NCI-H1694 treated with DMSO at 0.1 percent for 48 hours (cell line): ENCODE measurements around the gene SLC45A2.
A peak's percentile ranks its signal among the peaks of the same experiment; 100 is the strongest.
"Not testable (repeated sequence)": the region's sequence is repeated elsewhere in the genome, so short reads cannot be mapped to it uniquely, and the experiment has no call there.

Source experiments
- DNase-seq: peaks from one replicate; lab custom pipeline; 2025; lab: John Stamatoyannopoulos, UW

SLC45A2 gene

GRCh38 chr5:33984671-33985124 is at the start of gene SLC45A2:
SLC45A2 (minus strand) TSS chr5:33984693; CDS start chr5:33984583, 110 bp downstream.
- no peak for DNase-seq

GRCh38 chr5:34031966-34032365 is 47.5 kb upstream of the SLC45A2 start:
- no peak for DNase-seq

GRCh38 chr5:34031117-34031516 is 46.6 kb upstream of the SLC45A2 start:
- no peak for DNase-seq

- DNase-seq: not testable (repeated sequence)
Observed at GRCh38 chr5:34030585-34030984, 46.1 kb upstream of the SLC45A2 start.

- no peak for DNase-seq
Observed at GRCh38 chr5:34030048-34030447, 45.6 kb upstream of the SLC45A2 start.

GRCh38 chr5:34028349-34028748 is 43.9 kb upstream of the SLC45A2 start:
- DNase-seq: no peak

GRCh38 chr5:34026089-34026761 is 41.7 kb upstream of the SLC45A2 start:
- DNase-seq: no peak

- no peak for DNase-seq
Observed at GRCh38 chr5:34022121-34022705, 37.7 kb upstream of the SLC45A2 start.

GRCh38 chr5:34021334-34021733 is 36.8 kb upstream of the SLC45A2 start:
- DNase-seq: no peak

- DNase-seq: no peak
Observed at GRCh38 chr5:34020726-34021125, 36.2 kb upstream of the SLC45A2 start.

- no peak for DNase-seq
Observed at GRCh38 chr5:34017254-34017653, 32.8 kb upstream of the SLC45A2 start.

GRCh38 chr5:34016750-34017149 is 32.3 kb upstream of the SLC45A2 start:
- DNase-seq: no peak

GRCh38 chr5:34016222-34016621 is 31.7 kb upstream of the SLC45A2 start:
- DNase-seq: no peak

GRCh38 chr5:34015120-34015822 is 30.8 kb upstream of the SLC45A2 start:
- no peak for DNase-seq

- no peak for DNase-seq
Observed at GRCh38 chr5:34014626-34015025, 30.1 kb upstream of the SLC45A2 start.

GRCh38 chr5:34013547-34013946 is 29.1 kb upstream of the SLC45A2 start:
- DNase-seq: no peak

- no peak for DNase-seq
Observed at GRCh38 chr5:34012791-34013190, 28.3 kb upstream of the SLC45A2 start.

- no peak for DNase-seq
Observed at GRCh38 chr5:34011536-34011935, 27.0 kb upstream of the SLC45A2 start.

- not testable (repeated sequence) for DNase-seq
Observed at GRCh38 chr5:34010146-34010545, 25.7 kb upstream of the SLC45A2 start.

GRCh38 chr5:34009610-34010009 is 25.1 kb upstream of the SLC45A2 start:
- DNase-seq: no peak

GRCh38 chr5:34008802-34009201 is 24.3 kb upstream of the SLC45A2 start:
- DNase-seq: peak; percentile 67

GRCh38 chr5:34007621-34008600 is 23.4 kb upstream of the SLC45A2 start, which contains the start of gene AMACR:
AMACR (minus strand) TSS chr5:34008050; CDS start chr5:34008019, 31 bp downstream.
- peak; percentile 86 for DNase-seq
